HG03196 (cell line): ENCODE data around the gene EPHA8.

Experiments used
- ATAC-seq: cut with Tn5 transposase; IDR thresholded peaks from one replicate; pipeline ENCODE4 v1.9.1; 2021; ENCODE audit not compliant: unreplicated experiment

EPHA8 gene

GRCh38 chr1:22535399-22535798 lies 27.9 kb upstream of the EPHA8 start:
- ATAC-seq, result no peak

GRCh38 chr1:22536506-22536905 lies 26.8 kb upstream of the EPHA8 start:
- ATAC-seq, result no peak

GRCh38 chr1:22537441-22538139 lies 25.7 kb upstream of the EPHA8 start:
- no peak for ATAC-seq

GRCh38 chr1:22539510-22540118 lies 23.7 kb upstream of the EPHA8 start:
- no peak for ATAC-seq

DNA sequence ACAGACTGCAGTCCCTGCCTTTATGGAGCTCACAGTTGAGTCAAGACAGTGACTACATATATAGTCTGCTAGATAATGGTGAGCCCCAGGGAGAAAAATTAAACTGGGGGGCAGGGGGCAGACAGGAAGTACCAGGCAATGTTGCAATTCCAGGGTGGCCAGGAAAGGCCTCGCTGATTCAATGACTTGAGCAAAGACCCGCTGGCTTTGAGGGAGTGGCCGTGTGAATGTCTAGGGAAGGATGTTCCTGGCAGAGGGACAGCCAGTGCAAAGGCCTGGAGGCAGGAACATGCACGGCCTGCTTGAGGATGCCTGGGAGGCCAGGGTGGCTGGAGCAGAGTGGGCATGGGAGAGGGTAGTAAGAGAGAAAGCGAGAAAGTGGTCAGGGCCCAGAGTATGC lies 23.0 kb upstream of the EPHA8 start:
- no peak for ATAC-seq

GRCh38 chr1:22542886-22543285 lies 20.4 kb upstream of the EPHA8 start:
- no peak for ATAC-seq

DNA sequence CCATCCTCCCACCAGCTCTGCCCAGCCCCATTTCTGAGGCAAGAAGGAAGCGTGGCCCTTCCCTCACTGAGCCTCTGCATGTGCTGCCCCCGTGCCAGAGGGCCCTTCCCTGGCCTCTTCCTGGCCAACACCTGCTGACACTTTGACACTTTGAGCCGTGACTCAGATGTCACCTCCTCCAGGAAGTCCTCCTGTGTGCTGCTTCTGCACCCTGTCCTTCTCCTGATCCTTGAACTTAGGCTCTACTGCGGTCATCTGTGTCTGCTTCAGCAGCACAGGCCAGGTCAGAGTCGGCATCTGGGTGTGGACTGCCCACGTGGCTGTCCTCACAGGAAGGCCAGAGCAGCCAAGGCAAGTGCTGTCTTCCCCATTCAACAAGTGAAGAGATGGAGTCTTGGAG lies 19.6 kb upstream of the EPHA8 start:
- no peak for ATAC-seq

- ATAC-seq, result no peak
Observed at GRCh38 chr1:22544606-22545005, 18.7 kb upstream of the EPHA8 start.

GRCh38 chr1:22545141-22545540 lies 18.1 kb upstream of the EPHA8 start:
- ATAC-seq, result no peak

DNA sequence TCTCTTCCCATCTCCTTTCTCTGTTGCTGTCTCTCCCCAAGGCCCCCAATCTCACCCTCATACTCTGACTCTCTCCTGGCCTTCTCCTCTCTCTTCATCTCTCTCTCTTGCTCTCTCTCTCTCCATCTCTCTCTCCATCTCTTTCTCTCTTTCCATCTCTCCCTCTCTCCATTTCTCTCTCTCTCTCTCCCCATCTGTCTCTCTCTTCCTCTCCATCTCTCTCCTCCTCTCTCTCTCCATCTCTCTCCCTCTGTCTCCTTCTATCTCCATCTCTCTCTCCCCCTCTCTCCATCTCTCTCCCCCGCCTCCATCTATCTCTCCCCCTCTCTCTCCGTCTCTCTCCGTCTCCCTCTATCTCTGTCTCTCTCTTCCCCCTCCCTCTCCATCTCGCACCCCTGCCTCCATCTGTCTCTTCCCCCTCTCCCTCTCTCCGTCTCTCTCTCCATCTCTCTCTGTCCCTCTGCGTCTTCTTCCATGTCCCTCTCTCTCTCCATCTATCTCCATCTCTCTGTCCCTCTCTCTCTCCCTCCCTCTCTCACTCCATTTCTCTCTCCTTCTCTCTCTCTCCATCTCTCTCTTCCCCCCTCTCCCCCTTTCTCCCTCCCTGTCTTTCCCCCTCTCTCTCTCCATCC lies 16.0 kb upstream of the EPHA8 start:
- ATAC-seq, result no peak

DNA sequence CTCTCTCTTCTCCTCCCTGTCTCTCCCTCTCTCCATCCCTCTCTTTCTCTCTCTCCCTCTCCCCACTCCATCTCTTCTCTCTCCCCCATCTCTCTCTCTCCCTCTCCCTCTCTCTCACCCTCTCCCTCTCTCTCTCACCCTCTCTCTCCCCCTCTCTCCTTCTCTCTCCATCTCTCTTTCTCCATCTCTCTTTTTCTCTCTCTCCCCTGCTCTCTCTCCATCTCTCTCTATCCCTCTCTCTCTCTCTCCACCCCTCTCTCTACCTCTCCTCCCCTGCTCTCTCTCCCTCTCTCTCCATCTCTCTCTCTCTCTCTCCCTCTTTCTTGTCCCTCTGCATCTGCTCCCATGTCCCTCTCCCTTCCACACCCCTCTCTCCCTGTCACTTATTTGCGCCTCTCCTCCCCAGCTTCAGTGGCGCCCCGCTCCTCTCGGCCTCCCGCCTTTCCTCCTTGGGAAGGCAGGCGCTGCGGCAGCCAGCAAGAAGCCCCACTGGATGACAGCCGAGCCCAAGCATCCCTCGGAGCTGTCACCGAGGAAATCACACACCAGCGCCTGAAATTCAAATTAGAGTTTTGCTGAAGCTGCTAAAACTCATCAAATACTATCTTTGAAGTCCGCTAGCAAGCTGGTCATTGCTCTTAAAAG lies 15.3 kb upstream of the EPHA8 start:
- ATAC-seq, result no peak

GRCh38 chr1:22550021-22550420 lies 13.3 kb upstream of the EPHA8 start:
- no peak for ATAC-seq

DNA sequence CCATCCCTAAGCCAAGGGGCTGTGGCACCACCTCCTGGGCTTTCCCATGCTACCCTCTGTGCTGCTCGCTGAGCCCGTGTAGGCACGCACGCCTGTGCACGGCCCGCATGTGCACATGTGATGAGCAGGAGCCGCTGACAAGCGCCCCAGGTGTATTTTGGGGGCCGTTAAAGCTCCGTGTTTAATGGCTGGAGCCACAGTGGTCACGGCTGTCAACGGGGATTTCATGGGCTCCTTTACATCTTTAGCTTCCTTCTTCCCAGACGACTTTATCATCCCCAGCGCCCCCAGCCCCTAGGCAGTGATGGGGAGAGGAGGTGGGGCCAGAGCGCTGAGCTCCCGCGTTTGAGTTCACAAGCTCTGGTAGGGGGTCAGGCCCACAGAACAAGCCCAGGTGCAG lies 11.7 kb upstream of the EPHA8 start:
- no peak for ATAC-seq

- no peak for ATAC-seq
Observed at GRCh38 chr1:22552021-22552420, 11.3 kb upstream of the EPHA8 start.

- ATAC-seq, result no peak
Observed at GRCh38 chr1:22553104-22553880, 10.0 kb upstream of the EPHA8 start.

GRCh38 chr1:22553991-22554522 lies 9.2 kb upstream of the EPHA8 start:
- ATAC-seq, result no peak

DNA sequence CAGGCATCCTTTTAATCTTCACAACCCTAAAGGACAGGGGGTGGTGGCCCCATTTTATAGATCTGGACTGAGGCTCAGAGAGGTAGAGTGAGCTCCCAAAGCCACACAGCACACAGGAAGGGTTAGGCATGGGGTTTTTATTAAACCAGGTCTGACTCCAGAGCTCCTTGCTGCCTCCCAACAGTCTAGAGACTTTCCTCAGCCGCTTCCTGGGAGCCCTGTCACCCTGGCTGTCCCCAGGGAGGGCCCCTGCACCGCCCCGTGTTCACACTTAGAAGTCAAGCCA lies 8.0 kb upstream of the EPHA8 start:
- ATAC-seq, result no peak

GRCh38 chr1:22556391-22557104 lies 6.7 kb upstream of the EPHA8 start:
- ATAC-seq, result no peak

DNA sequence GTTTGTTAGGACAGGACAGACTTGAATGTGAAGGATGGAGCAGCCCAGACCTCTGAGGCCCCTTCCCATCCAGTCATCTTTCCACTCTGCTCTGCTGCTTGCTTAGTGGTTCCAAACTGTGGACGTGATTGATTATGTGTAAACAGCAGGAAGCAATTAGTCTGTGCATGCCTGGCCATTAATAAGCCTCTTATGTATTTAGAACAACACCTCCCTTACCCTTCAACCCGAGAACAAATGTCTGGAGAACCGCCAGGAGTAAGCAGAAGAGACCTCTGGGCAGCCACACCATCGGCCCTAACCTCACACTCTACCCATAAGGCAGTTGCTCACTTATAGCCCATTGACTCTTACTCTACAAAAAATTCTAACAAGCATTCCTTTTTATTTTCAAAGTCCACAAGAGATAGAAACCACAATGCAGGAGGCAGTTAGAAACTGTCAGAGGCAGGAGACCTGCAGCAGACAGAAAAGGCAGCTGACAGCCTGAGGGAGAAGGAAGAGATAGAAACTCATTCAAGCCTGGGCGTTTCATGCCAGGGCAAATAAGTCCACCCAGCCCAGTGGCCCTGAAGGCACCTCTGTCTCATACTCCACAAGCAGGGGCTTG lies 5.8 kb upstream of the EPHA8 start:
- no peak for ATAC-seq
